ENCODE results near the gene NUP98.

NUP98 gene

GRCh38 chr11:3638513-3638912 is 158.8 kb downstream of the NUP98 start:
- no peak for TF ChIP-seq CTCF (conservative IDR thresholded peaks at IDR 0.05; ENCODE audit: control insufficient read depth, insufficient read depth, low read depth, low read length)
- H3K4me3 ChIP-seq (ENCODE audit: control insufficient read depth, low read depth, low read length) = no peak overlapping the region
- DNase-seq (ENCODE audit: low read depth) = no peak

GRCh38 chr11:3637201-3637600 is 160.2 kb downstream of the NUP98 start:
- TF ChIP-seq CTCF (conservative IDR thresholded peaks at IDR 0.05; ENCODE audit: control insufficient read depth, insufficient read depth, low read depth, low read length) = no peak
- no peak for DNase-seq (ENCODE audit: low read depth)
- H3K4me3 ChIP-seq (ENCODE audit: control insufficient read depth, low read depth, low read length) = no peak overlapping the region

- no peak for DNase-seq (ENCODE audit: low read depth)
- H3K4me3 ChIP-seq (ENCODE audit: control insufficient read depth, low read depth, low read length) = no peak overlapping the region
- no peak for TF ChIP-seq CTCF (conservative IDR thresholded peaks at IDR 0.05; ENCODE audit: control insufficient read depth, insufficient read depth, low read depth, low read length)
These were observed 161.5 kb downstream of the NUP98 start for GRCh38 chr11:3635641-3636375.

GRCh38 chr11:3632070-3632660 is 165.2 kb downstream of the NUP98 start:
- H3K4me3 ChIP-seq (ENCODE audit: control insufficient read depth, low read depth, low read length) = no peak overlapping the region
- TF ChIP-seq CTCF (conservative IDR thresholded peaks at IDR 0.05; ENCODE audit: control insufficient read depth, insufficient read depth, low read depth, low read length) = no peak
- no peak for DNase-seq (ENCODE audit: low read depth)

- H3K4me3 ChIP-seq (ENCODE audit: control insufficient read depth, low read depth, low read length) = no peak overlapping the region
- TF ChIP-seq CTCF (conservative IDR thresholded peaks at IDR 0.05; ENCODE audit: control insufficient read depth, insufficient read depth, low read depth, low read length) = no peak
- peak; percentile 26 for DNase-seq (ENCODE audit: low read depth)
These were observed 166.0 kb downstream of the NUP98 start for GRCh38 chr11:3631331-3631730.

- no peak overlapping the region for H3K4me3 ChIP-seq (ENCODE audit: control insufficient read depth, low read depth, low read length)
- peak; percentile 82 for DNase-seq (ENCODE audit: low read depth)
- TF ChIP-seq CTCF (conservative IDR thresholded peaks at IDR 0.05; ENCODE audit: control insufficient read depth, insufficient read depth, low read depth, low read length) = no peak
These were observed 170.1 kb downstream of the NUP98 start for GRCh38 chr11:3627291-3627690.
